ENCODE data around the gene DNAH6.

- TF ChIP-seq CTCF (IDR thresholded peaks at IDR 0.05) (no peak), POLR2A (IDR thresholded peaks at IDR 0.05) (no peak)
Observed at GRCh38 chr2:84811839-84812431, 295.6 kb downstream of the DNAH6 start.

Measured in heart left ventricle (tissue), 13 donors.